GM12892 (cell line): ENCODE data around the gene NACC2.

Experiments
- POLR2A ChIP-seq: IDR thresholded peaks from 2 replicates; pipeline ENCODE4 v1.6.1; 2011; ENCODE audit warnings: low read depth, low read length, control low read depth
- POLR2AphosphoS5 ChIP-seq: IDR thresholded peaks from 2 replicates; pipeline ENCODE4 v1.6.1; 2011; ENCODE audit warnings: low read depth, low read length, control low read depth
- TAF1 ChIP-seq: IDR thresholded peaks from 2 replicates; pipeline ENCODE4 v1.6.1; 2011; ENCODE audit warnings: low read depth, mild to moderate bottlenecking, control low read depth, low read length, borderline replicate concordance

DNA sequence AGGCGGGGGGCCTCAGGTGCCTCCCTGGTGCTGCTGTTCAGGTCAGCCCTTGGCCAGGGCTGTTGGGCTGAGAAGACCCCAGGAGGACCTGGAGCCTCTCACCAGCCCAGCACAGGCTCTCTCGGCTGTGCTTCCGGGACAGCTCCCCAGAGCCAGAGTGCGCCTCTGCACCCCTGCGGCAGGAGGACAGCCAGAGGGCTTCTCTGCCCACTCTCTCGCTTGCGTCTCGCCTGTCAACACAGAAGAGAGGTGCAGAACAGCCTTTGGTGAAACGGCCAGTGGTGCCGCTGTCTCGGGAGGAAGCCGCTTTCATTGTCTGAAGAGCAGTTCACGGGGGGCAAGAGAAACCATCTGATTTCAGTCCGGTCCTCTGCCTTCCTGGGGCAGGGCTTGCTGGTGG lies 3.8 kb upstream of the NACC2 start:
- TF ChIP-seq POLR2A (no peak), POLR2AphosphoS5 (no peak), TAF1 (no peak)
